Common myeloid progenitor, CD34-positive (primary cell): ENCODE measurements around the gene DYDC1.

Source experiments
- CTCF ChIA-PET: fragments of 350-600 bp; sonication (Branson Sonifier 250); formaldehyde crosslinking; loops from one replicate; lab custom pipeline; 2021; ENCODE audit warnings: antibody characterized with exemption; lab: Charles Lee
- POLR2A ChIA-PET: fragments of 350-600 bp; sonication (Branson Sonifier 250); formaldehyde crosslinking; loops from one replicate; lab custom pipeline; 2021; ENCODE audit warnings: antibody characterized with exemption; lab: Charles Lee
- DNase-seq, 3 donors: peaks; one replicate each; pipeline versions ENCODE4 v3.0.0 to v3.0.0-alpha.2; 2013
- H3K27ac ChIP-seq, 2 experiments: 1 replicate in 1 of 2; 2 replicates in 1 of 2; pipeline ENCODE4 v1.7.0; 2013; ENCODE audit warnings: inconsistent platforms in 2 of 2, low read length in 2 of 2, mild to moderate bottlenecking in 2 of 2, low read depth in 1 of 2, moderate library complexity in 1 of 2; ENCODE audit not compliant: severe bottlenecking in 2 of 2, insufficient read depth in 1 of 2, poor library complexity in 1 of 2
- H3K27me3 ChIP-seq, 5 experiments: replicated peaks in 2 of 5; 1 replicate in 3 of 5; 2 replicates in 2 of 5; pipeline versions ENCODE4 v1.6.1 to v1.7.0; 2013; ENCODE audit warnings: low read length in 4 of 5, mild to moderate bottlenecking in 2 of 5, moderate library complexity in 2 of 5, inconsistent platforms in 1 of 5; ENCODE audit not compliant: insufficient read depth in 5 of 5, control insufficient read depth in 4 of 5
- H3K36me3 ChIP-seq, 4 experiments: 1 replicate in 2 of 4; 2 replicates in 2 of 4; pipeline versions ENCODE4 v1.6.1 to v1.7.0; 2013; ENCODE audit warnings: low read length in 3 of 4, control low read depth in 1 of 4, mild to moderate bottlenecking in 1 of 4; ENCODE audit not compliant: control insufficient read depth in 4 of 4, insufficient read depth in 4 of 4
- H3K4me1 ChIP-seq, 4 experiments: 1 replicate in 3 of 4; 2 replicates in 1 of 4; pipeline versions ENCODE4 v1.6.1 to v1.7.1; 2013; ENCODE audit warnings: low read length in 3 of 4, mild to moderate bottlenecking in 3 of 4, control low read depth in 1 of 4, inconsistent platforms in 1 of 4, moderate library complexity in 1 of 4; ENCODE audit not compliant: control insufficient read depth in 4 of 4, insufficient read depth in 4 of 4; ENCODE audit errors: control extremely low read depth in 1 of 4
- H3K4me3 ChIP-seq, 7 experiments: 1 replicate in 4 of 7; 2 replicates in 3 of 7; pipeline versions ENCODE4 v1.5.1 to v1.7.0; 2013; ENCODE audit warnings: mild to moderate bottlenecking in 7 of 7, low read length in 6 of 7, moderate library complexity in 6 of 7, inconsistent platforms in 2 of 7, low read depth in 2 of 7, control low read depth in 1 of 7; ENCODE audit not compliant: insufficient read depth in 4 of 7, control insufficient read depth in 1 of 7; ENCODE audit errors: extremely low read depth in 1 of 7
- H3K9me3 ChIP-seq, 5 experiments: 1 replicate in 4 of 5; 2 replicates in 1 of 5; pipeline versions ENCODE4 v1.6.1 to v1.7.1; 2013; ENCODE audit warnings: low read length in 4 of 5, mild to moderate bottlenecking in 2 of 5, inconsistent platforms in 1 of 5, low read depth in 1 of 5, moderate library complexity in 1 of 5; ENCODE audit not compliant: control insufficient read depth in 4 of 5, insufficient read depth in 2 of 5; ENCODE audit errors: control extremely low read depth in 1 of 5
- WGBS: methylation state at CpG from one replicate; pipeline ENCODE4 v1.1.5; 2013; ENCODE audit not compliant: insufficient coverage; 5-methylcytosine and 5-hydroxymethylcytosine counted together

DYDC1 gene

GRCh38 chr10:80392250-80392649, 35.7 kb upstream of the DYDC1 start:
- Histone ChIP-seq H3K4me3 (no peak overlapping the region), H3K36me3 (no peaks in the 10 kb centered on the region), H3K4me1 (peaks cover 0 to 17% (median 10%) of the 10 kb centered on the region in 4 experiments), H3K27me3 (no peaks in the 10 kb centered on the region), H3K9me3 (no peaks in the 10 kb centered on the region), H3K27ac (no peak overlapping the region)
- CTCF ChIA-PET: no interaction called here
- 100% methylated on average over 1 of the region's 6 CpGs for WGBS
- no peak for DNase-seq
- POLR2A ChIA-PET: interaction anchor here (0.6 kb wide), 1 partner anchor 771 kb away, joined by 3 read pairs; no protein-coding TSS in a partner anchor

DNA sequence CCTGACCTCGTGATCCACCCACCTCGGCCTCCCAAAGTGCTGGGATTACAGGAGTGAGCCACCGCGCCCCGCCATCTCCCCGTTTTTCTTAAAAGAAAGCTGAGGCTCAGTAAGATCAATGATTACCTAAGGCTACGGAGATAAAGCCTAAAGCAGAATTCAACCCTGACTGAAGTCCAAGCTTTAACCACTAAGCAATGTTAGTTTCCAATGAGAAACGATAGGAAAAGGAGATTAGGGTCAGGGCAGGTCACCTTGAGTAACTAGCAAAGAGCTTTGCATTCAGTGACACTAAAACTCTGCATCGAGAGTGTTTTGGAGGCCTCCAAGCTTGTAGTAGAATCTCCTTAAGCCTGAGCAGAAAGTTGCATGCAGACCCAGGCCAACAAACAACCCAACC, 34.2 kb upstream of the DYDC1 start:
- ChIA-PET POLR2A (no interaction called here), CTCF (interaction anchor here (0.6 to 0.9 kb wide), 3 partner anchors 9 to 18 kb away, joined by 3 to 4 read pairs (median 3); no protein-coding TSS in a partner anchor)
- Histone ChIP-seq H3K27me3 (no peaks in the 10 kb centered on the region), H3K36me3 (no peaks in the 10 kb centered on the region), H3K4me1 (peaks cover 0 to 17% (median 12%) of the 10 kb centered on the region in 4 experiments), H3K4me3 (no peak overlapping the region), H3K27ac (no peak overlapping the region), H3K9me3 (no peaks in the 10 kb centered on the region)
- 88% methylated on average over 8 of the region's 9 CpGs for WGBS
- no peak for DNase-seq

- POLR2A ChIA-PET: interaction anchor here (0.6 kb wide), 1 partner anchor 28 kb away, joined by 3 read pairs; no protein-coding TSS in a partner anchor
These were observed 26.4 kb upstream of the DYDC1 start for GRCh38 chr10:80382989-80383388.

DNA sequence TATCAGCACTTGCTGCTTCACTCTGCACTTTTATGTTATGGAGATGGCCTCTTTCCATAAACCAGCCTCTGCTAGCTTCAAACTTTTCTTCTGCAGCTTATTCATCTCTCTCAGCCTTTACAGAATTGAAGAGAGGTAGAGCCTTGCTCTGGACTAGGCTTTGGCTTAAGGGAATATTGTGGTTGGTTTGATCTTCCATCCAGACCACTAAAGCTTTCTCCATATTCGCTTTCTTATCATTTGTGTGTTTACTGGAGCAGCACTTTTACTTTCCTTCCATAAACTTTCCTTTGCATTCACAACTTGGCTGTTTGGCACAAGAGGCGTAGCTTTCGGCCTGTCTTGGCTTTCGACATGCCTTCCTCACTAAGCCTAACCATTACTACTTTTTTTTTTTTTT, 23.6 kb upstream of the DYDC1 start:
- WGBS: 95% methylated on average over 4 of the region's 4 CpGs
- no peak for DNase-seq
- Histone ChIP-seq H3K9me3 (no peaks in the 10 kb centered on the region), H3K4me1 (peaks cover 0 to 7% (median 4%) of the 10 kb centered on the region in 4 experiments), H3K4me3 (no peak overlapping the region), H3K36me3 (no peaks in the 10 kb centered on the region), H3K27ac (no peak overlapping the region), H3K27me3 (no peaks in the 10 kb centered on the region)
- ChIA-PET CTCF (interaction anchor here (1.0 to 4.8 kb wide), 6 partner anchors 15 to 544 kb away, joined by 3 to 38 read pairs (median 5); no protein-coding TSS in a partner anchor), POLR2A (no interaction called here)

More at GRCh38 chr10:80382989-80383388, 26.4 kb upstream of the DYDC1 start:
- Histone ChIP-seq H3K4me3 (peak overlapping the region in 3 of 7 experiments; percentile 19 to 33 (median 20)), H3K27me3 (no peaks in the 10 kb centered on the region), H3K4me1 (peaks cover 0 to 12% (median 6%) of the 10 kb centered on the region in 4 experiments), H3K36me3 (no peaks in the 10 kb centered on the region), H3K27ac (no peak overlapping the region), H3K9me3 (no peaks in the 10 kb centered on the region)
- CTCF ChIA-PET: interaction anchor here (0.7 to 4.8 kb wide), 15 partner anchors 10 to 127 kb away, joined by 3 to 38 read pairs (median 4); partner anchors contain the start of gene PRXL2A
- peak; percentile 70 to 86 (median 85) for DNase-seq
- 0% methylated on average over 3 of the region's 4 CpGs for WGBS

GRCh38 chr10:80379701-80380100, 23.1 kb upstream of the DYDC1 start:
- POLR2A ChIA-PET: no interaction called here
- 100% methylated on average over 1 of the region's 3 CpGs for WGBS
- CTCF ChIA-PET: interaction anchor here (1.0 to 4.8 kb wide), 6 partner anchors 15 to 545 kb away, joined by 3 to 38 read pairs (median 5); no protein-coding TSS in a partner anchor
- H3K4me1 ChIP-seq: peaks cover 0 to 7% (median 4%) of the 10 kb centered on the region in 4 experiments
- no peak overlapping the region for H3K4me3 ChIP-seq
- H3K9me3 ChIP-seq: no peaks in the 10 kb centered on the region
- DNase-seq: no peak
- no peaks in the 10 kb centered on the region for H3K27me3 ChIP-seq
- no peaks in the 10 kb centered on the region for H3K36me3 ChIP-seq
- H3K27ac ChIP-seq: no peak overlapping the region

DNA sequence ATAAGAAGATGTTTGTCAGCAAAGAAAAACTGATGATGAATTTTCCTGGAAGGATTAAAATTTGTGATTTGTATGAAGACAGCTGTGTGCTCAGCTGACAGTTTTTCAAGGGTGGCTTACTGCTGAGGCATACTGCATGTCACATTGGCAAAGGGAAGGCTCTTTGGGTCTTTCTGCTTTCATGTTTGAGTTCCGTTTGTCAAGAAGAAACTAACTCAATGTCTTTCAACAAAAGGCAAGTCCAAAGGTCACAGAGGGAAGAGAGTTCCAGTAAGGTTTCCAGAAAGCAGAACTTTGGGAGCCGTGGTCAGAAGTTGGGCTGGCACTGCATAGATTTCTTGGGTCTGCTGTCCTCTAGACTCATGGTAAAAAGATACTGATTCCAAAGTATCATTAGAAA, 16.9 kb upstream of the DYDC1 start:
- H3K27me3 ChIP-seq: no peaks in the 10 kb centered on the region
- no peak for DNase-seq
- CTCF ChIA-PET: interaction anchor here (1.2 kb wide), 1 partner anchor 10 kb away, joined by 4 read pairs; no protein-coding TSS in a partner anchor
- peaks cover 0 to 3% (median 1%) of the 10 kb centered on the region in 4 experiments for H3K4me1 ChIP-seq
- H3K9me3 ChIP-seq: no peaks in the 10 kb centered on the region
- WGBS: 94% methylated on average over 2 of the region's 2 CpGs
- no peaks in the 10 kb centered on the region for H3K36me3 ChIP-seq
- no peak overlapping the region for H3K27ac ChIP-seq
- POLR2A ChIA-PET: no interaction called here
- no peak overlapping the region for H3K4me3 ChIP-seq

DNA sequence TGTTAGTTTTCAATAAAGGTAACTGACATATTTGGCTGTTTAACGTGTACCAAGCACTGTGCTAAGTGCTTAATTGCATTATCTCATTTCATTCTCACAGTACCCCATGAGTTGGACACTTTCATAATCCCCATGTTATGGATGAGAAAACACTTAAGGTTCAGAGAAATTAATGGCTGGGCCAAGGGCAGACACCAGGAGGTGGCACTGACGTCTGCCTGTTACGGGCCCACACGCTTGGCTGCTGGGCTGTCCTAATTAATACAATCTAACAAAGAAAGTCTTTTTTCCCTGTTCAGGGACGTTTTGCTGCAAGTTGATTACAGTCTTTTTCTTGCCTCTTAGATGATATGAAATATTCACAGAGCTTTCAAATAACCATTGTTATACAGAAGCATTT, 16.1 kb upstream of the DYDC1 start:
- Histone ChIP-seq H3K27ac (no peak overlapping the region), H3K36me3 (no peaks in the 10 kb centered on the region), H3K4me3 (no peak overlapping the region), H3K9me3 (peaks cover 0 to 5% (median 2%) of the 10 kb centered on the region in 5 experiments), H3K4me1 (no peaks in the 10 kb centered on the region), H3K27me3 (no peaks in the 10 kb centered on the region)
- ChIA-PET CTCF (interaction anchor here (1.0 to 1.2 kb wide), 2 partner anchors 10 to 18 kb away, joined by 3 to 4 read pairs; no protein-coding TSS in a partner anchor), POLR2A (no interaction called here)
- DNase-seq: no peak
- 83% methylated on average over 1 of the region's 5 CpGs for WGBS
